Urinary bladder (tissue), 4 donors: ENCODE data around the gene SNN. TPM values are rescaled to one million over a fixed set of nuclear protein-coding genes. Genes with fewer than 3 reads are reported as not detected.

ENCODE experiments used
- DNase-seq: peaks from one replicate; pipeline ENCODE4 v3.0.0-alpha.2; 2015; ENCODE audit errors: extremely low spot score
- H3K27ac ChIP-seq: one replicate; pipeline ENCODE4 v1.5.1; 2013; ENCODE audit warnings: low read depth, mild to moderate bottlenecking, moderate library complexity
- H3K36me3 ChIP-seq: one replicate; pipeline ENCODE4 v1.6.1; 2013; ENCODE audit warnings: mild to moderate bottlenecking, moderate library complexity; ENCODE audit not compliant: insufficient read depth
- H3K4me1 ChIP-seq: one replicate; pipeline ENCODE4 v1.6.1; 2013; ENCODE audit warnings: mild to moderate bottlenecking, moderate library complexity; ENCODE audit not compliant: insufficient read depth
- H3K4me3 ChIP-seq: one replicate; pipeline ENCODE4 v1.5.1; 2013; ENCODE audit warnings: low read depth, low read length
- WGBS: extraction: QIAGEN DNeasy Blood & Tissue Kit; methylation state at CpG from one replicate; pipeline ENCODE4 v1.1.7; 2013; 5-methylcytosine and 5-hydroxymethylcytosine counted together
- polyA plus RNA-seq: library from polyadenylated mRNA; stranded (reverse); fragments of 200-250 nt; gene quantifications from one replicate; pipeline ENCODE4 v1.2.3, GENCODE V29; 2013
- total RNA-seq: library from RNA; depleted of rRNA; stranded (reverse); fragments of >200 nt; gene quantifications from one replicate; pipeline ENCODE4 v1.2.3, GENCODE V29; 2014
- donor health status: healthy with polysubstance abuse.
- donor health status: healthy.

SNN gene
- total and polyA plus RNA-seq, 2 donors = 11.4 to 28.3 TPM

- Histone ChIP-seq H3K4me3 (no peak overlapping the region), H3K27ac (no peak overlapping the region), H3K4me1 (no peaks in the 10 kb centered on the region), H3K36me3 (peaks cover 2% of the 10 kb centered on the region)
- DNase-seq = no peak
- WGBS = 95% methylated on average over 12 of the region's 12 CpGs
These were observed 16.2 kb downstream of the SNN start for GRCh38 chr16:11684231-11685025.

GRCh38 chr16:11685844-11686618 lies 17.8 kb downstream of the SNN start:
- WGBS = 64% methylated on average over 9 of the region's 9 CpGs

GRCh38 chr16:11686713-11687380 lies 18.6 kb downstream of the SNN start:
- Histone ChIP-seq H3K4me1 (no peaks in the 10 kb centered on the region), H3K36me3 (peaks cover 3% of the 10 kb centered on the region), H3K27ac (no peak overlapping the region), H3K4me3 (no peak overlapping the region)
- no peak for DNase-seq
- WGBS = 59% methylated on average over 6 of the region's 6 CpGs

More at GRCh38 chr16:11685844-11686618, 17.8 kb downstream of the SNN start:
- H3K4me1 ChIP-seq = no peaks in the 10 kb centered on the region
- H3K36me3 ChIP-seq = no peaks in the 10 kb centered on the region
- no peak overlapping the region for H3K27ac ChIP-seq
- no peak overlapping the region for H3K4me3 ChIP-seq
- DNase-seq = no peak

GRCh38 chr16:11687601-11688519 lies 19.6 kb downstream of the SNN start:
- H3K4me3 ChIP-seq = no peak overlapping the region
- peaks cover 3% of the 10 kb centered on the region for H3K36me3 ChIP-seq
- no peaks in the 10 kb centered on the region for H3K4me1 ChIP-seq
- WGBS = 88% methylated on average over 13 of the region's 13 CpGs
- no peak for DNase-seq
- H3K27ac ChIP-seq = no peak overlapping the region

- Histone ChIP-seq H3K4me3 (no peak overlapping the region), H3K36me3 (peaks cover 3% of the 10 kb centered on the region), H3K4me1 (no peaks in the 10 kb centered on the region), H3K27ac (no peak overlapping the region)
- WGBS = 64% methylated on average over 1 of the region's 1 CpG
- no peak for DNase-seq
These were observed 20.2 kb downstream of the SNN start for GRCh38 chr16:11688520-11688886.

GRCh38 chr16:11689031-11689840 lies 21.0 kb downstream of the SNN start:
- no peaks in the 10 kb centered on the region for H3K4me1 ChIP-seq
- H3K27ac ChIP-seq = no peak overlapping the region
- H3K4me3 ChIP-seq = no peak overlapping the region
- WGBS = 85% methylated on average over 3 of the region's 3 CpGs
- DNase-seq = no peak
- H3K36me3 ChIP-seq = peaks cover 3% of the 10 kb centered on the region

GRCh38 chr16:11691235-11691634 lies 23.0 kb downstream of the SNN start:
- peaks cover 3% of the 10 kb centered on the region for H3K36me3 ChIP-seq
- DNase-seq = no peak
- WGBS = 92% methylated on average over 5 of the region's 5 CpGs
- no peaks in the 10 kb centered on the region for H3K4me1 ChIP-seq
- no peak overlapping the region for H3K27ac ChIP-seq
- no peak overlapping the region for H3K4me3 ChIP-seq

GRCh38 chr16:11691771-11692170 lies 23.5 kb downstream of the SNN start:
- 94% methylated on average over 15 of the region's 15 CpGs for WGBS
- H3K4me1 ChIP-seq = no peaks in the 10 kb centered on the region
- peaks cover 6% of the 10 kb centered on the region for H3K36me3 ChIP-seq
- no peak overlapping the region for H3K27ac ChIP-seq
- H3K4me3 ChIP-seq = no peak overlapping the region
- DNase-seq = no peak

- H3K27ac ChIP-seq = no peak overlapping the region
- no peaks in the 10 kb centered on the region for H3K4me1 ChIP-seq
- H3K36me3 ChIP-seq = peaks cover 6% of the 10 kb centered on the region
- no peak for DNase-seq
- H3K4me3 ChIP-seq = no peak overlapping the region
- WGBS = 79% methylated on average over 8 of the region's 8 CpGs
These were observed 23.9 kb downstream of the SNN start for GRCh38 chr16:11692171-11692570.

GRCh38 chr16:11692651-11693050 lies 24.4 kb downstream of the SNN start:
- DNase-seq = no peak
- 92% methylated on average over 6 of the region's 6 CpGs for WGBS
- no peak overlapping the region for H3K4me3 ChIP-seq
- no peak overlapping the region for H3K27ac ChIP-seq
- H3K4me1 ChIP-seq = no peaks in the 10 kb centered on the region
- peaks cover 6% of the 10 kb centered on the region for H3K36me3 ChIP-seq

- H3K4me3 ChIP-seq = no peak overlapping the region
- DNase-seq = no peak
- WGBS = 95% methylated on average over 12 of the region's 12 CpGs
- no peaks in the 10 kb centered on the region for H3K4me1 ChIP-seq
- peaks cover 6% of the 10 kb centered on the region for H3K36me3 ChIP-seq
- no peak overlapping the region for H3K27ac ChIP-seq
These were observed 28.2 kb downstream of the SNN start for GRCh38 chr16:11696266-11697012.

- 93% methylated on average over 12 of the region's 12 CpGs for WGBS
- no peak overlapping the region for H3K27ac ChIP-seq
- H3K4me1 ChIP-seq = no peaks in the 10 kb centered on the region
- no peak overlapping the region for H3K4me3 ChIP-seq
- no peak for DNase-seq
- peaks cover 3% of the 10 kb centered on the region for H3K36me3 ChIP-seq
These were observed 29.1 kb downstream of the SNN start for GRCh38 chr16:11697319-11697718.
